Mucosa of gallbladder (tissue), 1 donor: ENCODE data around the gene CISTR. TPM values are rescaled to one million over a fixed set of nuclear protein-coding genes. Genes with fewer than 3 reads are reported as not detected.

Experiments used
- DNase-seq: peaks from one replicate; pipeline ENCODE4 v3.0.0-alpha.2; 2020; ENCODE audit warnings: low spot score
- total RNA-seq: library from RNA; stranded (reverse); gene quantifications from one replicate; pipeline ENCODE4 v1.2.1, GENCODE V29; 2021
- donor health status: DM: no; HTN: no; CAD: no.

Gene CISTR
- total RNA-seq, 1 donor from 2014 or later = not detected

DNA sequence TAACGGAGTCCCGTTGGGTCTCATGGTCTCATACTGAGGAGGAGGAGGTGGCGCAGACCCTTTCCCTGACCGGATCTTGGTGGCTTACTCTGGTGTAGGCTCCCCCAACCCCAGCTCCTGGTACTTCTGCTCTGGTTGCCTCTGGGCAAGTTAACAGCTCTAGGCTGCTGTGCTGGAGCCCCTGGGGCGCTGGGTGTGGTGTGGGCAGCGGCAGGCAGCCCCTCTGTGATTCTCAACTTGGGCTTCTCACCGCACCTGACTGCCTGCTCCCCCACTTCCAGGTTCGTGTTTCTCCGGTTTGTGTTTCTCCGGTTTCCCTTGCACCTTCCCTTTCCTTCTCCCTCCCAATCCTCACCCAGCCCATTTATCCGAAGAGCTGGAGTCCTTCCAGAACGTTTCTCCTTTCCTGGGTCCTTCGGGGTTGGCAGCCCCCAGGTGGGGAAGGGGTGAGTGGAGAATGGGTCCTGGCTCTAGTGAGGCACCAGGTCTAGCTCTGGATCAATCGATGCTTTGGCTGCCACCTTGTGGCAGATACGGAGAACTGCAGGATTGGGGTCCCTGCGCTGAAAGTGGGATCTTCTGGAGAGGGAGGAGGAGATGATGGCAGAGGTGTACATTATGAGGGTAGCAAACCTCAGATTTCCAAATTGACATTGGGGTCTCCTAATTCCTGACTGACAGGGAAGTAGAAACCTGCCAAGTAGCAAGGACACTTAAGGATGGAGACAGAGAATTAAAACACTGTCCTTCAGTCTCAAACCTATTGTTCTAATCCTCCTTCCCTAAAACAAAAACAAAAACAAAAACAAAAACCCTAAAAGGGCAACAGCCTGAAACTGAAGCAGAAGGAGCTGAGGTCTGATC lies 8.3 kb downstream of the CISTR start:
- DNase-seq = peak; percentile 62

DNA sequence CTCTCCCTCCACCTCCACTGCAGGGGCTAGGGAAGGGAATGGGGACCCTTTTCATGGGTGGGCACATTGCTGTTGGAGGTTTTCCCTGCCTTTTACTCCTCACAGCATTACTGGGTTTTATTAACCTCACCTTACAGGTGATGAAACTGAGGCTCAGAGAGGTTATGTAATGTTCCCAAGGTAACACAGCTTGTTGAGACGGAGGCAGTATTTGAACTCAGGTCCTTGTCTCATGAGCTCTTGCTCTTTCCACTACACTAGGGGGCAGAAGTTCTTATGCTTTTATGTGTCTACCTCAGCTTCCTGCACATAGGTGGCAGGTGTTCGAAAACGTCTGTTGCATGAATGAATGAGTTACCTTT lies 11.7 kb downstream of the CISTR start:
- DNase-seq = no peak

DNA sequence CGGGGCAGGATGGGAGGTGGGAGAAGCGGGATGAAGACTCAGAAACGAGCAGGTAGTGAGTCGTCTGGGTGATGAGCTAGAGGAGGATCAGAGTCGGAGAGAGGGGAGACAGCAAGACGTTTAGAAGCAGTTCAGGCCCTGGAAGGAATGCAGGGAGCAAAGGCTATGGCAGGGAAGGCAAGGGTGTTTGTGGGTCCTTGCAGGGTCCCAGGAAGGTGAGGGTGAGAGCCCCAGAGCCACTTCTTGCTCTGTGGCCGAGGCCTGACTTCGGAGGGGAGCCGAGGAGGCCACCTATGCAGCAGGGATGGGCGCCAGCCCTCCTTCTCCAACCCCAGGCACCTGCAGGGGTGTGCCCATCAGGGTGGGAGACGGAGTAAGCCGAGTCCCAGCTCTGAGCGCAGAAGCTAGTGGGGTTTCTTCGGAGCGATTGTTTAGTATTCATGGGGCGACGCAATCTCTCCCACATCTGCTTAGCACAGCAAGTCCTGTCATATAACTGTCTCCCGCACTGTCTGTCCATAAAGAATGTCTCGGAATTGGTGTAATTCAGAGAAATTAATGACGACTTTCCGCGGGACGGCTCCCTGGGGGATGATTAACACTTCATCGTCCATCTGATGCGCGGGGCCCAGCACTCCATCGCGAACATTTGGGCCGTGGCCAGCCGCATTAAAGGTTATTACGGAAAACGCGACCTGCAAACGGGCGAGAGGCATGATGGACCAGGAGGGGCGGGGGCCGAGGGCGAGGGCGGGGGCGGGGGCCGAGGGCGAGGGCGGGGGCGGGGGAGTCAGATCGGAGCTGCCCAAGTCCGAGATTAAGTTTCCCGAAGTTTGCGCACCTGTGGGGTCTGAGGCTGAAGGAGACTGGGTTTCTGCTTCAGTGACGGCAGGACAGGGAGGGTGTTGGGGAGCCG lies 12.3 kb downstream of the CISTR start:
- no peak for DNase-seq

DNA sequence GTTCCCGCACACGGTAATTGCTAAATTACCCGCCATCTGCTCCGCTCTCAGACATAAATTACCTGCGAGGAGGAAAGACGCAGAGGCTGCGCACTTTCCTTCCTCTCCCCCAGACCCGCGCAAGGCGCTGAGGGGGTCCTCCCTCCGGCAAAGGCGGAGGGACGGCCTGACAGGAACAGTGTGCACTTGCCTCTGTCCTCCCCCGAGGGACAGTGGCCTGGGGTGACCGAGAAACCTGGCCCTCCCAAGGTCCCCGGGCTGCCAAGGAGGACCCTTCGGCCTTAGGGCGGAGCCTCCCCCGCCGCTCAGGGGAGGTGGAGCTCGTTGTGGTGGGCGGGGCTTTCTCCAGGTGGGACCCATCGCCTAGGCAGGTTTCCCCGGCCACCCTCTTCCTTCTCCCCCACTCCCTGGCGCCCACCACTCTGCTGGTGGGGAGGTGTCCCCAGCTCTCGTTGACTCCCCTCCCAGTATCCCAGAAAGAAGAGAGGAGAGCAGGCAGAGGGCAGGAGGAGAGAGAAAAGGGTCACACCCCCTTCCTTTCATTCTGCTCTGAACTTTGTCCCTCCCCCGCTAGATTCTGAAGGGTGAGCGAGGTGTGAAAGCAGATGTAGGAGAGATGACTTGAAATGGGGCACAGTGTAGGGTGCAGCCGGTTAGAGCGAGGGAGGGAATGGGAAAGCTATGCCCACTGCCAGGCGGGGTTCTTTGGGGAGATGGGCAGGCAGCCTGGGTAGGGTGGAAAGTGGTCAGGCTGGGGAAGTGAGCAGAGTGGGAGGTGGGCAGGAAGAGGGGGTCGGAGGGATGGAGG lies 13.2 kb downstream of the CISTR start:
- no peak for DNase-seq

DNA sequence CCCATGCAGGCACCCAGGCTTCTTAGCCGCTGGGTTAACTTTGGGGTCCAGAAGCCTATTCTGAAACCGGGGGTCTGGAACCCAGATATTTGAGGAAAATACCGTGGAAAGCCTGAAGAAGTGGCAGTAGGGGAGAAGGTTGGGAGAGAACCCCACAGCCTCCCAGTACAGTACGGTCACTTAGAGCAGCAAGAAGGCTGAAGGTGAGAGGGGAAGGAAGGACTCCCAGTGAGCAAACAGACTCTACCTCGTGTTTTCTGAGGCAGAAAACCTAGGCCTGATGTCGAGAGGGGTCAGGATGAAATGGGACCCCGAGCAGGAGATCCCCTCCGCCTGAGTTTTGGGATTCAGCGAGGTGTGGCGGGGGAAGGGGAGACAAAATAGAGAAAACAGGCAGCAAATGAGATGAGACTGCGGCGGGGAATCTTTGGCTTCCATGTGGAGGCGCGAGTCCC lies 13.8 kb downstream of the CISTR start:
- DNase-seq = no peak

DNA sequence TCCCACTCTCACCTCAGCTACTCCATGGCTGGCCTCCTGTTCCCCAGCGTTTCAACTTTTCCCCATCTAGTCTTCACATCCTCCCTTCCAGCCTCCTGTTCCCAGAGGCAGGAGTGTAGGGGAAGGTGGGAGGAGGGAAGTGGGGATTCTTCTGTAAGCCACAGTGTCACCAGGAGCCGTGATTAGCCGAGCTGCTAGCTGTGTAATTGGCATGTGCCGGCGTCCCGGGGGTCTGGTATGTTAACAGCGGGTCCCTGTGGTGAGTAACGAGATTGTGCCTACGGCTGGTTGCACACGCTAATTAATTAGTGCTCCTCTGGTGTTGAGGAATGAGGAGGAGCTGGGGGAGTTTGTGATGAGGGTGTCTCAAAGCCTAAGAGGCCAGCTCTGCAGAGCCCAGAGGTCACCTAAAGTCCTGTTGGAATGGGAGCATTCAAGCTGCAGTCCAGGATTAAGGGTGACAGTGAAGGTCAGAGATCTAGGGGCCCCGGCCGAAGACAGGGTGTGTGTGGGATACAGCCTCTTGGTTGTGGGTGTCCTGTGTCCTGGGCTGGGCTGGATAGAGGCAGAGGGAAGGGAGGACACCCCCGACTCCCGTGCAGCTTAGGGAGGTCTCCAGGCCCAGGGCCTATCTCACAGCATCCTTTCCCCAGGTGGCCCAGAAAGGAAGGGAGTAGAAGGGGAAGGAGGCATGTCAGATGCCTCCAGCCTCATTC lies 14.5 kb downstream of the CISTR start:
- no peak for DNase-seq

DNA sequence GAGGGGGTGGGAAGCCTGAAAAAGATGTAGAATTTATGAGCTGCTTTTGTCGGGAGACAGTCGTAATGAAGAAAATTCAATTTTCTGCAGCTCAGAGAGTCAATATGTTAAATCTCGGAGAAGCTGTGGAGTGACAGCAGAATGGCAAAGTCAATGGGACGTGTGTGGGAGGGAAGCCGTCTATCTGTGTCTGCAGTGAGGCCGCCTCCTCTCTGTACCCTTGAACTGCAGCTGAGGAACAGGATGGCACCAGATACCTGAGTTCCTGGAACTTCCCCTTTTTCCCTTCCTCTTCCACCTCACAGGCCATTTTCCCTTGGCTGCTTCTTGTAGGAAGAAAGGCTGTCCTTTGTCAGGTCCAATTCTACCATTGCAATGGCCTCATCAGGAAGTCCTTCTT lies 15.2 kb downstream of the CISTR start:
- no peak for DNase-seq

DNA sequence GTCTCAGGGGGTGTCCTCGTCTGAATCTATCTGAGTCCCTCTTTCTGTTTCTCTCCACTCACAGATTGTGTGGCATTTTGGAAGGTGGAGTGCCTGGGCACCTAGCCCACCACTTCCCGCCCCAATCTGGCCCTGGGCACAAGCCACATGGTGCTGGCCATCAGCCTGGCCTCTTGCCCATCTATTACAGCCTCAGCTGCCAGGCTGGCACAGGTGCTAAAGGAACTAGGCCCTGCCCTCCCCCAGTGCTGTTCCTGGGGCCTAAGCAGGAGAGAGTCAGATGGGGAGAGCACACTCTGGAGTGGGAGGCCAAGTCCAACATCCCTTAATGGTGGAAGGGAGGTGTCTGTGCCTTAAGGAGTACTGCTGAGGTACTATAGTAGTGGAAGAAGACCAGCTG lies 16.2 kb downstream of the CISTR start:
- DNase-seq = no peak

DNA sequence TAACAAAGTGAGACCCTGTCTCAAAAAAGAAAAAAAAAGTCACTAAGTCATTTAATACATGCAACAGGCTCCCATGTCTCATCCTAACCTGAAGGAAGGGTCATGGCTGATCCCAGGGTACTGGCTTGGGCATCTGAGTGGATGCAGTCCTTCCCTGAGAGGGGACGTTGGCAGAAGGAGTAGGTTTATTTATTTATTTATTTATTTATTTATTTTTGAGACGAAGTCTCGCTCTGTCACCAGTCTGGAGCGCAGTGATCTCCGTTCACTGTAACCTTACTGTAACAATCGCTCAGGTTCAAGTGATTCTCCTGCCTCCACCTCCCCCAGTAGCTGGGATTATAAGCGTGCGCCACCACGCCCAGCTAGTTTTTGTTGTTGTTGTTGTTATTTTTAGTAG lies 17.4 kb downstream of the CISTR start:
- DNase-seq = no peak

DNA sequence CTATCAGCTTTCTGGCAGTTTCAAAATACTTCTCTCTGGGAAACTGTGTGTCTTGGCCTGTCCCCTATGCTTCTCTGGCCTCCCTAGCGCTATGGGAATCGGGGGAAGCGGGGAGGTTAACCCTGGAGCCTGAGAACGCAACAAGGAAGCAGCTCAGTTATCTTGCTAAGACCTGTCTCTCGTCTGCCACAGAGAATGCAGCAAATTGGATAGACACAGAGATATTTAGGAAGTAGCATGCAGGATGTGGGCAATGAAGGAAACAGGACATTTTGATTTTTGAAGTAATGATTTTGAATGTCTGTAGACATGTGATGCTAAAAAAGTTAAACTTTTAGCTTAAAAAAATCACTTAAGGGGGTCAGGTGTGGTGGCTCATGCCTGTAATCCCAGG lies 18.0 kb downstream of the CISTR start:
- DNase-seq = no peak

DNA sequence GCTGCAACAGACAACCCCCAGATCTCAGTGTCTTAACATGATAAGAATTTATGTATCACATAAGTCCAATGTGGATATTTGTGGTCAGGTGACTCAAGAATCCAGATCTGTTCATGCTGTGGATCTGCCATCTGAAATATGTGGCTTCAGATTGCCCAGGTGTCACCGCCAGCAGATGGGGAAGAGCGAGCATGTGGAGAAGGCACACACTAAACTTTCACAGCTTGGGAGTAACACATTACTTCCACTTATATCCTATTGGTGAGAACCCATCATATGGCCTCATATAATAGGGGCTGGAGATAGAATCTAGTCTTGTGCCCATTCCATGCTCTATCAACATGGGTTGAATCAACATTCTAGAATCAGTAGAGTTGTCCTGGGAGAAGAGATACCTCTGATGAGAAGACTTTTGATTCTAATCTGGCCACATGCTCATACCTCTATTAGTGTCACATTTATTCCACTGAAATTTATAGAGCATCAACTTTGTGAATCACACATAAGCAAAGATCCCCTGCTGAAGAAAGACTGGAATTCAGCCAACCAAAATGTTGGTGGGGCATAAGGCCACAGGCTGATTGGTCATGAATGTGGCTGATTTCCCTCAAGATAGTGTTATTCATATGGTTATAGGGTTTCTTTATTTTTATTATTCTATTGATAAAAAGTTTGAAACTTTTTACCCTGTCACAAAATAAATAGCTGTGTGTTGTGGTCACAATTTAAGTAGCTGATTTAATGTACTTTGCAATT lies 18.6 kb downstream of the CISTR start:
- DNase-seq = no peak

DNA sequence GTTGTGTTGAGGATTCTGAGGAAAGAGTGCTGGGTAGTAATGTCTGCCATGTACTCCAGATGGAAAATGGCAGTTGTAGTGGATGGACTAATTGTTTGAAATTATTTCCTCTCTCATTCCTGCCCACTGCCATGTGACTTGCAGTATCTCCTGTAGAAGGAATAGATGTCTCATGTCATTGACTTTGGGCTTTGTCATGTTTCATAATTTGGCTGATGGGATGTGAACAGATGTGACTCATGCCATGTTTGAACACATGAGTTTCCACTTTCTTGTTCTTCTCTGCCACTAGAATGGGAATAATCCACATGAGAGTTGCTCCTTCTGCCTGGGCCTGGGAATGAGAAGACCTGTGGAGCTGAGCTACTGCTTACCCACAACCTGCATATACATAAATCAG lies 22.1 kb downstream of the CISTR start:
- no peak for DNase-seq

DNA sequence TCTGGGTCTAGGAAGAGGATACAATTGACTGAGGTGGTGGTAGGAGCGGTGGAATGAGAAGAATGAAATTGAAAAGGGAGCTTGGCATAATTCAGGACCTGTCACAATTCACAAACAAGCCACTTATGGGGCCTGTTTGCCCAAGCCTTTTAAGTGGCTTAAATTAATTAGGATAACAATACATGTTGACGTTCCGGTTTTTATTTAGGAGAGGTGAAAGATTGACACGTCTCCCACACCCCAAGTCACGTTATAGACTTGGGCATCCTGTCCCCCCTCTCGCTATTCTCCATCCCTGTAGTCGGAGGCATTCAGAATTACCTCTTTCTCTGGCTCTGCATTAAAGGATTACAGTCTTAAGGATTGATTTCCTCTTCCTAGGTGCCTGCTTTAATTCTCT lies 23.6 kb downstream of the CISTR start:
- no peak for DNase-seq

DNA sequence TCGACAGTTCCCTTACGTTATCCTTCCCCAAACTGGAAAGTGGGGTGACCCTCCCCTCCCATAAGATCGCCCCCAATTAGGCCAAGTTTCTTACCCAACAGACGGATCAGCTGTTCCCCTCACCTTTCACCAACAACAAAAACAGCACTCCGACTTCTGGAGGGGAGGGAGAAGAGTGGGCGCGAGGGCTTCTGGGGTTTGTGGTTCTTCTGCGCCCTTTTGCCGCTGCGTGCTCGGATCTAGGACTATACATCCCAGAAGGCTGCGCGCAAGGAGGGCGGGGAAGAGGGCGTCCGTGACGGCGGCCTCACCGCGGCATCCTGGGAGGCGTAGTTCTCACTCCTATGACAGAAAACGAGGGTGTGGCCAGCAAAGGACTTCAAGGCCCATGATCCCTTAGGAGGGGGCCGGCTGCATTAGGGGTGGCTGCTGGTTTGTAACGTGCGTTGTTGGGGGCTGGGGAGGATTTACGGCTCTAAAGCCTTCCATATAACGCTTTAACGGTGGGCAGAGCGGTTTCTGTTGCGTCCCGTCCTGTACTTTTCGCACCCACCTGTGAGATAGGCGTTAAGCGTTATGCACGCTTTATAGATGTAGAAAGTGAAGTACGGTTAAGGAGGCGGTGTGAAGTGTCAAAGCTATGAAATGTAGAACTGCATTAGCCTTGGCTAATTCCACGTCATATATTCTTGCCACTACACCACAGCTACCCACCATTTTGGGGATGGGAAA lies 24.3 kb downstream of the CISTR start, which contains the start of gene CALCOCO1:
CALCOCO1 (minus strand) TSS at position 143 of the 732 bp plus-strand sequence. CDS start 2,210 bp downstream, outside the sequence.
- DNase-seq = peak; percentile 98

DNA sequence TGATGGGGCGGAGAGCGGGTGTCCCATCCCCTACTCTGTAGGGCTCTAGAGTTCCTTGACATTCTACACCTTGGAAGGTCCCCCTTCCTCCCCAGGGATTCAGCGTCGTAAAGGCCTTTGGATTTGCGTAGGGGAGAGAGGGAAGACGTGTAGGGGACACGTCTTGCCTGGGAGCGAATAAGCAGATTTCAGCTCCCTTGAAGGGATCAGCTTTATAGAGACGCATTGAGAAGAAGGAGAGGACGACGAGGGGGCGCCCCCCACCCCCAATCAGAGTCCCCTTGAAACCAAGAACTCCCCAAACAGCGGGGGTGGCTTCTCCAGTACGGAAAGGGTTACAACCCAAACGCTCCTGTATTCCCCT lies 24.9 kb downstream of the CISTR start:
- no peak for DNase-seq

DNA sequence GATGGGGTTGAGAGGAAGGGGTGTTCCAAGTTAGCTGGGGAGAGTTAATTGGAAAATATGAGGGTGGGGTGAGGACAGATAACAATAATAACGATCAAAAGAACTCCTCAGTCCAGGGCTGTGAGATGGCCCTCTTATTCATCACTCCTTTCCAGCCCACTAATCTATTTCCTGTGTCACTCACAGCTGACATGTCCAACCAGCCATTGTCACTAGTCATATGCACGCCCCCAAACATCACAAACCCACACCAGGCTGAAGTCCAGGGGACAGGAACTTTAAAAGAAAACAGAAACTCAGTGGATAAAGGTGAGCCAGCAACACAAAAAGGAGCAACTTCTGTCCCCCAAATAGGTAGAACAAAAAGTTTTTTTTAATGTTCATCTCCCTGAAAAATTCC lies 25.4 kb downstream of the CISTR start:
- no peak for DNase-seq

DNA sequence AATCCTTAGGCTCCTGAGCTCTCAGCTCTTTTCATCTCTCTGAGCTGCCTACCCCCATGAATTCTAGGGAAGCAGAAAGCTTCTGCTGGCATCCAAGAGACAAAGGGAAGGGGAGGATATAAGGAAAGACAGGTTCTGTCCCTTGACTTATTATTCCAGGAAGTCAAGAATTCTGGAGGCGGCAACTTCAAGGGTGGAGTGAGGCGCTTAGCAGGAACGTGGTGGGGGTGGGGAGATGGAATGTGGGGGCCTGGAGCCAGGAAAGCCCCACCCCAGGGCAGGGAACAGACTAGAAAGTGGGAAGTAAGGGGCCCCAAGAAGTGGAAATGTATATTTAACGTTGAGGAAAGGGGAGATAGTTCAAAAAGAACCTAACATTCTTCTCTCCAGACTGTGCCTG lies 26.0 kb downstream of the CISTR start:
- peak; percentile 24 for DNase-seq

DNA sequence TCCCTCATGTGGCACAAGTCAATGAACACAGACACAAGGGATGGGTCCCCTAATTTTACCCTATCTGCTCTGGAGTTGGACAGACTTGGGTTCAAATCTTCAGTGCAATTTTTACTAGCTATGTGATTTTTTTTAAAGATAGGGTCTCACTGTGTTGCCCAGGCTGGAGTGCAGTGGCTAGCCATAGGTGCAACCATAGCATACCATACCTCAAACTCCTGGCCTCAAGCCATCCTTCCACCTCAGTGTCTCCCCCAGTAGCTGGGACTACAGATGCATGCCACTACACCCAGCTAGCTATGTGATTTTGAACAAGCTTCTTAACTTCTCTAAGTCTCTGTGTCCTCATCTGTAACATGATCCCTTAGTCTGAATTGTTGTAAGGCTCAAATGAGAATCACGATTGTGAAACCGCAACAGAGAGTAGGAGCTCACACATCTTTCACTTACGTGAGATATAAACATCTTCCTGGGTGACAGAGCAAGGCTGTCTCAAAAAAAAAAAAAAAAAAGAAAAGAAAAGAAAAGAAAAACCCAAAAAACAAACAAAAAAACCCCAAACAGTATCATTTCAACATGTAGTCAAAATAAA lies 29.2 kb downstream of the CISTR start:
- DNase-seq = no peak

DNA sequence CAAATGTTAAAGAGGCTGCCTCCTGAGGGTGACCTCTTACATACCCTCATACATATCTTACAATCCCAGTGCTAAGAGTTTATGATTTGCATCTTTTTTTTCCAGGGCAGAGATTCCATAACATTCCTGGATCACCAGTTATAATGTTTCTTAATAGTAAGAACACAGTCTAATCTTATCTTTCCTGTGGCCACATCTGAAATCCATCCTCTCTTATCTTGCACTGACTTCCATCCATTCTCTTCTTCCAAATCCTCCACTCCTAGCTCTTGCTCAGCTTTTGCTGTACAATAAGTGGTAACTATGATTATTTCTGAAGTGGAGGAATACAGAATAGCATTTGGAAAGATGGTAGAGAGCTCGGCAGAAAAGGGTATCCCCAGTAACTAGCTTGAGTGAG lies 30.8 kb downstream of the CISTR start:
- DNase-seq = no peak
